HG02970 (cell line): ENCODE data around the gene KCNG2.

Experiments
- ATAC-seq: cut with Tn5 transposase; IDR thresholded peaks from one replicate; pipeline ENCODE4 v1.9.1; 2021; ENCODE audit warnings: mild to moderate bottlenecking, moderate library complexity, moderate number of reproducible peaks; ENCODE audit not compliant: unreplicated experiment, low FRiP score

Gene KCNG2

DNA sequence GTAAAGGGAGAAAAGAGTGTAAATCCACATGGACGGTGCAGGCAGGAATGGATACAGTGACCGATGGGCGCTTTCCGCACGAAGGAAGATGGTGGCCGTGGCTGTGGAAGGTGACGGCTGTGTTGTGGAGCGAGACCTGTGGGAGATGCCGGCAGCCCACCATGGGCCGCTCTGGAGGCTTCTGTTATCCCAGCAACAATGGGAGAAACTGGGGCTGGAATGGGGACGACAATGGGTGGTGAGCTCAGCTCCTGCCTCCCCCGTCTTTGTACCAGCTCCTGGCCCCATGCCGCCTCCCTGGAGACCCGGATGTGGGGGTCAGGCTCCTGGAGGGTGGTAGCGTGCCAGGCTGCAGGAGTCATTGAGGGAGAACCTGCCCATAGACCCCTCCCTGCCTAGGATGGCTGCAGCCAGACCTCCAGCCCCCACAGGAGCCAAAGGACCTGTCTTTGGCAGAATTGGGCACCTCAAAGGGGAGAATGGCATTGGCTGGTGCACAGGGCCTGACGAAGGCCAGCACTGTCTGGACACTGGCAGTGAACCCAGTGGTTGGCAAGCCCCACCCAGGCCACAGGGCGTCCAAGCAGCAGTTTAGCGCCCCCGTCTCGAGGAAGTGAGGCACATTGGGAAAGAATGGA is 81.1 kb downstream of the KCNG2 start:
- ATAC-seq = no peak

DNA sequence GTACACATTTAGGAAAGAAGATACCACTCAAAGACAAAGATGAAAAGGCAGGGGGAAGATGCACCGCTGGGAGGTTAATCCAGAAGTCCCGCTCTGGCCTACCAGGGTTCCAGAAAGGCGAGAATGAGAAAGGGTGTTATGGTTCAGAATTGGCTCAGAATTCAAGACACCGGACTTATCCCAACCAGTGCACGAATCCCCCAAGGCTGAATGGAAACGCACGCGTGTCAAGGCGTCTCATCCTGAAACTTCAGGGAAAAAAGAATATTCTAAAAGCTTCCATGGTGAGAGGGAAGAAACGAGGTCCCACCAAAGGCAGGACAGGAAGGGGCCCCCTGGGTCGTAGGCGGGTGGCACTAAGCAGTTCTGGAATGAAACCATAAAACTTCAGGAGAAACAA is 81.8 kb downstream of the KCNG2 start:
- no peak for ATAC-seq

DNA sequence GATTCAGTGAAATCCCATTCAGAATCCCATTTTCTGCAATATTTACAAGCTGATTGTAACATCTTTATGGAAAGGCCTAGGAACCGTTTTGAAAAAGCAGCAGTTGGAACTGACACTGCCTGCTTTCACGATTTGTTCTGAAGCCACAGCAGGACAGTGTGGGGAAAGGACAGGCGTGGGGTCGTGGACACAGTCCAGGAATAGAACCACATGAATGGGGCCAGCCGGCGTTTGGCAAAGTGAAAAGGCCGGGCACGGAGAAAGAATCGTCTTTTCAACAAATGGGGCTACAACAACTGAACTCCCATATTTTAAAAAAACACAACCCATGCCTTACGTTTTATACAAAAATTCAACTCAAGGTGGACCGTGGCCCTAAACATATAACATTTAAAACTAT is 84.0 kb downstream of the KCNG2 start:
- ATAC-seq = no peak

DNA sequence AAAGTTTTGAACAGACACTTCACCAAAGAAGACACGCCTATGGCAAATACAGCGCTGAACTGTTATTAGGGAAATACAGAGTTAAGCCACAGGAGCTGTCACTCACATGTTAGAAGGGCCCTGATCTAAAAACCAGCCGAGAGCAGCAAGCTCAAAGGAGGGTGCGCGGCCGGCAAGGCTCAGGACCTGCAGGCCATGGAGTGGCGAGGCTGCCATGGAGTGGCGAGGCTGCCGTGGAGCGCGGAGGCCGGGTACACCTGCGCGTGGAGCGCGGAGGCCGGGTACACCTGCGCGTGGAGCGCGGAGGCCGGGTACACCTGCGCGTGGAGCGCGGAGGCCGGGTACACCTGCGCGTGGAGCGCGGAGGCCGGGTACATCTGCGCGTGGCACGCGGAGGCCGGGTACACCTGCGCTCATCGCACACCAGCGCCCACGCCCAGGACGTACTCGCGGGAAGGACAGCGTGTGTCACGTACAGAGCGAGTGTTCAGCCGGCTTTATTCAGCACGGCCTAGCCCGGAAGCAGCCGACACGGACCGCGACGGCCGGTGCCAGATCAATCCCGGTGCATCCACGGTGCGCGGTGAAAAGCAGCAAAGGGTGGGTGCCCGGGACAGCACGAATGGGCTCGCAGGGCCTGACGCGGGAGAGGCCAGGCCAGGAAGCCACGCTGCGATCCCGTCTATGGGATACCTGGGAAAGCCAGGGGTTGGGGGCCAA is 84.9 kb downstream of the KCNG2 start:
- no peak for ATAC-seq

DNA sequence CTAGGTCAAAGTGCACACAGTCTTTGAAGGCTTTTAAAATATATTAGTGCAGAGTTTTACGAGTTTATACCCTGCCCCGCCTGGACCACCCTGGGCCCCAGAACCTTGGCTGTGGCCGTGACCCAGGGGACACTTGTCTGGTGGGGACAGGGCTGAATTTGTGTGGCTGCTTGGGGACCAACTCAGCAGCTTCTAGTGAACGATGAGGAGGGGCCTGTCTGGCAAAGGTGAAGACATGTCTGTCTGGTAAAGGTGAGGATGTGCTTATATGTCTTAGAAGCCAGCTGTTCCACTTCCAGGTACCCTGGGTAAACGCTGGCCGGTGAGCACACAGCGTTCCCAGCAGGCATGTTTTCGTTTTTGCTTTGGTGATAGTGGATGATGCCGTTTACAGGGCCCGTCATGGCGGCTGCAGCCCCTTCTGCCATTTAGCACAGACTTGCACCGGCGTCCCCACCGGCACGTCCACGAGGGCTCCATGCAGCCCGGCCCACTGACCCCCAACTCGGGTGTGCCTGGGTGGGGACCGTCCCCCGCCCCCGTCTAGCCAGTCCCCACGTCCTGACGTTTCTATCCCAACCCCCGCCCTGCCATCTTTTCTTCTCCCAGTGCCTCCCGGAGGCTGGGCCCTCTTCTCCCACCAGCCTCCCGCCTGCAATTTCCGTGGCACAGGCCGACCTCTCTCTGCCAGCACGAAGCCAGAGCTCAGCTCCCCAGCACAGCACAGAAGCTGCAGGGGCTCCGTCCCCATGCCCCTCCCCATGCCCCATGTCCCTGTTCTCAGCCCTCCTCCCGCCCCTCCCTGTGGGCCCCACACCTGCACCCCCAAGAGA is 85.9 kb downstream of the KCNG2 start:
- ATAC-seq = no peak

DNA sequence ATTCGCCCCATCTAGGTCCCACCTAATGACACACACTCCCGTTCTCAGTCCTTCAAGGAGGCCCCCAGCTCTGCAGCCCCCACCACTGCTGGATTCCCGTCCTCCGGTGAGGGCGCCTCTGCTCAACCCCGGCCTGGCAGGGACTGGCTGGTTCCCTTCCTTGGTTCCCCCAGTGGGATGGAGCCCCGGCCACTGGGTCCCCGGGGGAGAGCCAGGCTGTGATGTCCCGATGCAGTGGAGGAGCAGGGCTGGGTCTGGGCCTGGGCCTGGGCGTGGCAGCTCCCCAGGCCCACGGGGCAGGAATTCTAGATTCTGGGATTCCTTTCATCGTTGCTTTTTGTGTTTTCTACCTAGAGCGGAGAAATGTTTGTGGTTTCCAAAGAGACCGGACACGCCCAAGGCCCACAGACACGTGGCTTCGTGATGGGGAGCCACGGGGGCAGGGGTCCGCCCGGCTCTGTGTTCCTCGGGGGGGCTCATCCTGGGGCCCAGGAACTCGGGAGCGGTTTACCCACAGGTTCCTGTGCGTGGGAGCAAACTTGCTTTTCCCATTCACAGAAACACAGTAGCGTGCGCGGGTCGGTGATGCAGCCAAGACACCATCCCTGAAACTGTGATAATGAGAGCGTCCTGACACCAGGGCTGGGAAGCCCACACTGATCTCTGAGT is 86.7 kb downstream of the KCNG2 start:
- no peak for ATAC-seq

DNA sequence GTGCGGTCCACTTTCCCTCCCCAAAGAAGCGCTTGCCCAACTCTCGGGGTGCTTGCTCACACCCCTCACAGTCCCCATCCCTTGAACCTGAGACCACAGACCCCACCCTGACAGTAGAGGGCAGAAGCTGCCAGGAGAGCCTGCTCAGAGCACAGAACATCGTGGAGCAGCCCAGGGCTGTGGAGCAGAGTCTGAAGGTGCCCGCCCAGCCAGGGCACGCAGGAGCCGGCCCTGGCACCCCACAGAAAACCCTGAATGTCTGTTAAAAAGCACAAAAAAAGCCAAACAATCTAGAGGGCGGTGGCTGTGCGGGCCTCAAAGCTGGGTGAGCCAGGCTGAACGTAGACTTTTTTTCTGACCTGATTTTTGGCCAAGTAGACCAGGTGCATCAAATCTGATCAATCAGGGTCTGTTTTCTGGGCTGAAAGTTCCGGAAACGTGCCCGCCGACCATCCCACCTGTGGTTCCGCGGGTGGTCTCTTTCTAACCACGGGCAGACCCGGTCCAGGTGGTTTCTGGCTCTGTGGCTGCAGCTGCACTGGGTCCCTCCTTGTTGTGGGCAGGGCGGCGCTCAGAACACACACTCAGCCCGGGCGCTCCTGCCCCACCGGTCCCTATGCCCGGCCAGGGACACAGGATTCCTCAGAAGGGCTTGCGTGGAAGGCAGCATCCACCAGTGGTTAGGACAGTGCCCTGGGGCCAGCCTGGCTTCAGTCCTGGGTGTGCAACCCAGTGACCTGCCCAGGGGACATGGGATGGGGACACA is 87.4 kb downstream of the KCNG2 start:
- ATAC-seq = no peak

DNA sequence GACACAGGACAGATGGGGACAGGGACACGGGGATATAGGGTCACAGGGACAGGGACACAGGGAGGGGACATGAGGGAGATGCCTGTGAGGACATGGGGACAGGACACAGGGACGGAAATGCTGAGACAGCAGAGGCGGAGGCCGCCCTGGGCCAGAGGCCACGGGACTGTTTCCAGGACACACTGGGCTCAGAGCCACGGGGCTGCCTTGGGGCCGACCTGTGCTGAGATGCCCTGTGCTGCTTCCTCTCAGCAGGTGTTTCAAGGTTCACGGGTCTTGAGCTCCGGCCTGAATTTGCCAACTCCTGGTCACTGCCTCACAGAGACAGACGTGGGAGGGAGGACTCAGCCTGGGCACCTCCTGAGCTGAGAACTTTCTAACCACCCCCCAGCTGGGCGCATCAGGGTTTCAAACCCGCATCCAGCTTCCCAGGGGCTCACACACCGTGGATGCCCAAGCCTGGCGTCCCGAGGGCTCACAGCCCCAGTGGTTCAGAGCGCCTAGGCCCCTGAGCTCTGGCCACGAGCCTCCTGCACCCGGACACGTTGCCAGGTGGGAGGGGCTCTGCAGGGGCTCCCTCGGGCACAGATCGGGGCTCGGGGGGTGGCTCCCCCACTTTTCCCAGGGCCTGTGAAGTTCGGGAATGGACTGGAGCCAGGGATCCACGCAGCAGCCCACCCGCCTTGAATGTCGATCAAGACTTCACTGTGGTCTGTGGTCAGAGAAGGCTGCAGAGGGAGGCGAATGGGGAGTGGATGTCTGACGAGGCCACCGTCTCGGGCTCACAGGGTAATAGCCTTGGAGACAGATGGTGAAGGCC is 89.7 kb downstream of the KCNG2 start:
- ATAC-seq = no peak

DNA sequence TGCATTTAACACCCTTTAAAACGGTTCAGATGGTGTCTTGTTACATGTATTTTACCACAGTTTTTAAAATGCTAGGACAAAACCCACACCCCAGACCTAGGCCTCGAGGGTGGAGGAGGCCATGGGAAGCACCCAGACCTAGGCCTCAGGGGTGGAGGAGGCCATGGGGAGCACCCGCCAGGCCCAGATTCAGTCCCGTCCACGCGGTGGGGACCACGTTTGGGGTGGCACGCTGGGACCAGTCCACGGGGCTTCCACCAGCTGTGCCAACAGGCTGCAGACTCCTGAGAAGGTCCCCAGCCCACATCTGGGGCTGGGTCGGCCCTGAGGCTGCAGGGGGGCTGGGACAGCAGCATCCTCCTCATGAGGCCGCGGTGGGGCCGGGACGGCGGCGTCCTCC is 90.3 kb downstream of the KCNG2 start:
- ATAC-seq = no peak

DNA sequence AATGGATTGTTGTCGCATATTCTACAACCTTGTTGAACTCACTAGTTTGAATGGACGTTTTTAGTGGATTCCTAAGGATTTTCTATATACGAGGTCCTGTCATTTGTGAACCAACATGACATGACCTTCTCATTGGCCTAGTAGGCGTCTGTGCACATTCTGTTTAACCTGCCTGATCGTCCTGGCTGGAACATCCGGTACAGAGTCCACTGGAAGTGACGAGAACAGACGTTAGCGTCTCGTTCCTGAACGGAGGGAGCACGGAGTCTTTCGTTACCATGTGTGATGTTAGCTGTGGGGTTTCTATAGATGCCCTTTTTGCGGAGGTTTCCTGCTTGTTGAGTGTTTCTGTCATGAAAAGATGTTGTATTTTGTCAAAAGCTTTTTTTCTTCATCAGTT is 91.8 kb downstream of the KCNG2 start:
- no peak for ATAC-seq

DNA sequence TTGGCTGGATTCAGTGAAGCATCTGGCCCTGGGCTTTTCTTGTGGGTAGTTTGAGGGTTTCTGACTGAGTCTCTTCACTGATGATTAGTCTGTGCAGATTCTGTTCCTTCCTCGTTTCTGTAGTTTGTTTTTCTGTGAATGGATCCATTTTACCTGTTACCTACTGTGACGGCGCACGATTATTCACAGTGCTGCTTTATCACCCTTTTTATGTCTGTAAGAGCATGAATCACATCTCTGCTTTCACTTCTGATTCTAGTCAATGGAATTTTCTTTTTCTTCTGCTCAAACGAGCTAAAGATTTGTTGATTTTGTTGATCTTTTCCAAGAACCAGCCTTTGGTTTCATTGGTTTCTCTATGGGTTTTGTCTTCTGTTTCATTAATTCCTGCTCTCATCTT is 92.9 kb downstream of the KCNG2 start:
- no peak for ATAC-seq

DNA sequence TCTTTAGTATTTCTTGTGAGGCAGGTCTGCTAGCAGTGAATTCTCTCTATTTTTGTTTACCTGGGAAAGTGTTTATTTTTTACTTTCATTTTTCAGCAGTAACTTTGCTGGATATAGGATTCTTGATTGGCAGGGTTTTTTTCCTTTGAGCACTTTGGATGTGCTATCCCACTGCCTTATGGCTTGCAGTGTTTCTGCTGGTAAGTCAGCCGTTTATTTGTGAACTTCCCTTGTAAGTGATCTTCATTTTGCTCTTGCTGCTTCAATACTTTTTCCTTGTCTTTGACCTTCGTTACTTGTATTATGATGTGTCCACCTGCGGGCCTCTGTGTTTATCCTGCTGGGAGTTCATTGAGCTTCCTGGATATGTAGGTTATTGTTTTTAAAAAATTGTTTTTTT is 99.0 kb downstream of the KCNG2 start:
- ATAC-seq = no peak

DNA sequence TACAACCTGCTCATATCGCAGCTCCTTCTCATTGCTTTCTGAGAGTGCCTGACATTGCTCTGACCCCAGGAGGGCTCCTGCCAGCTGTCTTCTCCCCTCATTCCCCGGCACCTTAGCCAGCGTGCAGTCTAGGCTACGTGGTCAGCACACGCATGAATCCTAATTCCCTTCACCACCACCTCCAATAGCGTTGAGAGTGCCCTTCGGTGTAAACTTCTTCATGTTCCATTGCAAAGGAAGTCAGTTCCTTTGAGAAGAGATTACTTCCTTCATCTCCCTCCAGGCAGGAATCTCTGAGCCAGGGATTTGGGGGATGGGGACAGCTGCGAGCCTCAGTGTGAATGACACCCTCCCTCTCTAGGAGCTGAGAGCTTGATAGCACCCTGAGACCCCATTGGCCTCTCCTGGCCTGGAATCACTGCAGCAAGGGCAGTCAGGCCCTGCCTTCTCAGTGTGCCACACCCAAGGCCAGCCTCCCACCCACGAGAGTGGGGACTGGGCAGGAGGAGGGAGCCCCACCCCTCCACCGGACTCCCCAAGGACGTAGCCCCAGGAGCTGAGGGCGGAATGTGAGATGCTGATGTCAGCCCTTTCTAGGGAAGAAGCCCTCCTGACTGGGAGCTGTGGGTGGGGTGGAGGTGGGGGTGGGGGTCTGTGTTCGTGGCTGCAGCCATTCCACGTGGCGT is 100.3 kb downstream of the KCNG2 start:
- ATAC-seq = no peak

DNA sequence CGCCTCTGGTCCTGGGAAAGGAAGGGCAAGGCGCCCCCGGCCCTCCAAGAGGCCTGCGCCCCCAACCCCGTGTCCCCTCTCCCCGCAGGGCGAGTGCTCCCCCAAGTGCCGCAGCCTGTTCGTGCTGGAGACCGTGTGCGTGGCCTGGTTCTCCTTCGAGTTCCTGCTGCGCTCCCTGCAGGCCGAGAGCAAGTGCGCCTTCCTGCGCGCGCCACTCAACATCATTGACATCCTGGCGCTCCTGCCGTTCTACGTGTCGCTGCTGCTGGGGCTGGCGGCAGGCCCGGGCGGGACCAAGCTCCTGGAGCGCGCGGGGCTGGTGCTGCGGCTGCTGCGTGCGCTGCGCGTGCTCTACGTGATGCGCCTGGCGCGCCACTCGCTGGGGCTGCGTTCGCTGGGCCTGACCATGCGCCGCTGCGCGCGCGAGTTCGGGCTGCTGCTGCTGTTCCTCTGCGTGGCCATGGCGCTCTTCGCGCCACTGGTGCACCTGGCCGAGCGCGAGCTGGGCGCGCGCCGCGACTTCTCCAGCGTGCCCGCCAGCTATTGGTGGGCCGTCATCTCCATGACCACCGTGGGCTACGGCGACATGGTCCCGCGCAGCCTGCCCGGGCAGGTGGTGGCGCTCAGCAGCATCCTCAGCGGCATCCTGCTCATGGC is 101.3 kb downstream of the KCNG2 start:
- ATAC-seq = no peak

DNA sequence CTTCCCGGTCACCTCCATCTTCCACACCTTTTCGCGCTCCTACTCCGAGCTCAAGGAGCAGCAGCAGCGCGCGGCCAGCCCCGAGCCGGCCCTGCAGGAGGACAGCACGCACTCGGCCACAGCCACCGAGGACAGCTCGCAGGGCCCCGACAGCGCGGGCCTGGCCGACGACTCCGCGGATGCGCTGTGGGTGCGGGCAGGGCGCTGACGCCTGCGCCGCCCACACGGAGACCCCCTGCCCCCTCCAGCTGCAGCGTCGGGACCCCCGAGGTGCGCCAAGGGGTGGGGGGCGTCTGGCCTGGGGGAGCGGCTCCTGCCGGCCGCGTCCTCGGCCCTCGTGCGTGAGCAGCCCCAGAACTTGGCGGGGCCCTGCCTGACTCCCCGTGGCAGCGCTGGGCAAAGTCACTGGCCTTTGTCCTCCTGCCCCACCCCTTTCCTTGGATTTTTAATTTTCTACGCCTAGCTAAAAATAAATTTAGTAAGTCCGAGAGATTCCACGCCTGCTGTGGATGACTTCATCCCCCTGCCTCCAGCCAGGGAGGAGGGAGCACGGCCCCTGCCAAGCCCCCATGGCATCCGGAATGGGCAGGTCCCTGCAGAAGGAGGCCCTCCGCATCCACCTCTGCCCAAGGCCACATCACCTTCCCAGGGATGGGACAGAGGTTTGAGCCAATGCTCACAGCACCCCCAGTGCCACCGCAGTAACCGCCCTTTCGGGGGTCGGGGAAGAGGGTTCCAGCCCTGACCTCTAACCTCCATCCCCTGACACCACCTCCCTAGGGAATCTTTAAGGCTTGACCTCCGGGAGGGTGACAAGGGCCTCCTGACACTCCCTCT is 102.1 kb downstream of the KCNG2 start:
- ATAC-seq = no peak

DNA sequence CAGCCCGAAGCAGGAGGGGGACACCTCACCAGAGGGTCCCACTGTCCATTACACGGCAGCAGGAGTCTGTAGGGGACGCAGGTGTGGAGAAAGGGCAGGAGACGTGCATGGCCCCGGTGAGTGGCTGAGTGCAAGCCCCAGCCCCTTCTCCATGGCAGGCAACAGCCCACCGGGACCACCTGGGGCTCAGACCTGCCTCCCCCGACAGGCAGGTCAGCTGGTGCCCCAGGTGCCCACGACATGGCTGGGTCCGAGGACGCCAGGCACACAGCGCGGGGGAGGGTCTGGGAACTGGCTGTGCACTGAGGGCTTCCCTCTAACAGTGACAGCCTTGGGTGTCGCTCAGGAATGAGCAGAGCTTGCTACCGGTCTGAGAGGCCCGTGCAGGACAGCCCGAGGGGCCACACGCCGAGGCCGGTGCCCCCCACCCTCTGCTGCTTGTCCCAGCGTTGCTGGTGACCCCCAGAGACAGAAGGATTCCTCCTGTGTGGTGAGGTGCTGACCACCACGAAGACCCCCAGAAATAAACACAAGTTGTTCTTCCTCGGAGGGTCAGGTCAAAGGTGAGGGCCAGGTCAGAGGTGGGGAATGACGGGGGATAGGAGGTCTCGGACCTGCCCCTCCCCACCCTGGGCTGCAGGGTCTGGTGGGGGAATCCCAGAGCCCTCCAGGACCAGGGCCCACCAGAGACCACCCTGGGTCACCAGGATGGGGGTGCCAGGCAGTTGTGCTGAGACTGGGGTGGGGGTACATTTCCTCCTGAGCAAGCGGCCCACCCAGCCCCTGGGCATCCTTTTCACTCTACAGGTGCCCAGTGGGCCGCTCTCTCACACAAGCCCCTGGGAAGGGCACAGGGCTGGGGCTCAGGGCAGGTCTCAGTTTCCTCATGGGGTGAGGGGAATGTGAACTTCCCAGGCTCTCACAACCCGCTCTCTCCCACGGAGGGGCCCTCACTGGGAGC is 103.2 kb downstream of the KCNG2 start:
- no peak for ATAC-seq
